GM12875 (cell line): ENCODE results near the gene ABHD17A.

ENCODE experiments used
- H3K4me3 ChIP-seq: one replicate; pipeline ENCODE4 v1.5.1; 2011; ENCODE audit warnings: low read depth, low read length, control low read depth
- TF ChIP-seq, protein P1 (sequence below): IDR thresholded peaks from 2 replicates; pipeline ENCODE4 v1.5.1; 2011; ENCODE audit warnings: low read depth, mild to moderate bottlenecking, control low read depth, inconsistent platforms, low read length, moderate library complexity, borderline replicate concordance; ENCODE audit not compliant: insufficient read depth

Gene ABHD17A

DNA sequence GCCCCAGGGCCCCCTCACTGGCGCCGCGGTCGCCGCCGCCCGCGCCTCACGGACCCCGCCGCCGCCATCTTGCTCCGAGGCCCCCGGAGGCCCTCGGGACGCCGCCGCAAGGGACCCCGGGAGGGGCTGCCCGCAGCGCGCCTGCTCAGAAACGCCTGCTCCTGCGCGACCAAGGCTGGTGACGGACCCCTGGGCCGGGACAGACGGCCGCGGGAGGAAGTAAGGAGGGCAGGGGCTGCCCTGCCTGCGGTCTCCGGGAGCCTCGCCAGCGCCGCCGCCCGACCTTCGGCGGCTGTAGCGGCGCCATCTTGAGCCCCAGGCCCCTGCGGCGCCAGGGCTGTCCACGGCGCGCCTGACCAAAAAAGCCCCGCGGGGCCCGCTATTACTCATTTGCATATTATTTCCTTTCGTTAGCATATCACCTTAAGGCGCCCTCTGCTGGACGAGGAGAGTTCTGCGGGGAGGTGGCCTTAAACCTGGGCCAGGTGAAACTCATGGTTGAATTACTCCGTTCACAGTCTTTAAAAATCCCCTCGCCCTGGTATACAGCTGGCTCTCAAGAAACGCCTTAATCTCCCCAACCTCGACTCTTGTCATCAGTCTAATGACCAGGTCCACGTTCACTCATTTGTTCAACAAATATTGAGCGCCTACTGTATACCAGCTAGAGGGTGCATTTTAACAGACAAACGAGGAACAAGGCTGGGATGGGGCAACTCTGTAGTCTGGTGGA lies 36.7 kb downstream of the ABHD17A start, which contains the start of gene REXO1:
Gene REXO1 (minus strand): TSS at position 85 of the 733 bp plus-strand sequence. CDS start 125 bp downstream, outside the sequence.
- TF ChIP-seq, protein P1, sequence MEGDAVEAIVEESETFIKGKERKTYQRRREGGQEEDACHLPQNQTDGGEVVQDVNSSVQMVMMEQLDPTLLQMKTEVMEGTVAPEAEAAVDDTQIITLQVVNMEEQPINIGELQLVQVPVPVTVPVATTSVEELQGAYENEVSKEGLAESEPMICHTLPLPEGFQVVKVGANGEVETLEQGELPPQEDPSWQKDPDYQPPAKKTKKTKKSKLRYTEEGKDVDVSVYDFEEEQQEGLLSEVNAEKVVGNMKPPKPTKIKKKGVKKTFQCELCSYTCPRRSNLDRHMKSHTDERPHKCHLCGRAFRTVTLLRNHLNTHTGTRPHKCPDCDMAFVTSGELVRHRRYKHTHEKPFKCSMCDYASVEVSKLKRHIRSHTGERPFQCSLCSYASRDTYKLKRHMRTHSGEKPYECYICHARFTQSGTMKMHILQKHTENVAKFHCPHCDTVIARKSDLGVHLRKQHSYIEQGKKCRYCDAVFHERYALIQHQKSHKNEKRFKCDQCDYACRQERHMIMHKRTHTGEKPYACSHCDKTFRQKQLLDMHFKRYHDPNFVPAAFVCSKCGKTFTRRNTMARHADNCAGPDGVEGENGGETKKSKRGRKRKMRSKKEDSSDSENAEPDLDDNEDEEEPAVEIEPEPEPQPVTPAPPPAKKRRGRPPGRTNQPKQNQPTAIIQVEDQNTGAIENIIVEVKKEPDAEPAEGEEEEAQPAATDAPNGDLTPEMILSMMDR, result peak; percentile 82
- H3K4me3 ChIP-seq, result peak within 1 kb of the TSS; percentile 94

DNA sequence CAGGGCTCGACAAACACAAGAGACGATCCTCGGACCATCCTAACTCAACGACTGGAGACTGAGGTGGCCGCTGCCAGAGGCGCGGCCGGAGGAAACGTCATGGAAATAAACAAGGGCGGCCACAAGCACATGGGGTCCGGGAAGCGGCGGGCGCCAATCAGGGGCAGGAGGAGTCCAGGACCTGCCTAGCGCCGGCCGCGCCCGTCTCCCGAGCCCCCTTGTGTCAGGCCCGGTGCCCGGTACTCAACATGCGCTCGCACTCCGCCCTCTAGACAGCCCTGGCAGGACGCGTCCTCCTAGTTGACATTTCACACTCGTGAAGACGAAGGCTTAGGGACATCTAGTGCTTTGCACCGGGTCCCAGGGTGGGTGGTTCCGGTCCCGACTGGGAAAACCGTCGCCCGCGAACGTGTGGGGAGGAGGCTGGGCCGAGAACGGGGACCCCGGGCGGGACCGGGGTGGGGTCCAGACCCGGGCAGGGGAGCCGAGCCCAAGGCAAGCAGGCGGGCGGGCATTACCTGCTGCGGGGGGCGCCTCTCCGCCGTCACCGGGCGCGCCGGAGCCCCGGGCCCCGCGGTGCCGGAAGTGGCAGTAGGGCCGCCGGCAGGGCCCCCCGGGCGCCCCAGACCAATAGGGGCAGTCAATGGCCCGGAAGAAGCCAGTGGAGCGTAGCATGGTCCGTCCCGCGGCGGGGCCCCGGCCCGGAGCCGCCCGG lies 37.5 kb downstream of the ABHD17A start:
- peak overlapping the region; percentile 94 for H3K4me3 ChIP-seq
- TF ChIP-seq, protein P1, result no peak

- H3K4me3 ChIP-seq, result peak overlapping the region; percentile 94
- TF ChIP-seq, protein P1, result no peak
Observed at GRCh38 chr19:1847348-1847683, 38.0 kb downstream of the ABHD17A start.

GRCh38 chr19:1846517-1847204 lies 38.6 kb downstream of the ABHD17A start:
- no peak overlapping the region for H3K4me3 ChIP-seq
- TF ChIP-seq, protein P1, result no peak

GRCh38 chr19:1845642-1846041 lies 39.7 kb downstream of the ABHD17A start:
- no peak overlapping the region for H3K4me3 ChIP-seq
- TF ChIP-seq, protein P1, result no peak

- TF ChIP-seq, protein P1, result no peak
- H3K4me3 ChIP-seq, result no peak overlapping the region
Observed at GRCh38 chr19:1845125-1845515, 40.2 kb downstream of the ABHD17A start.
